ENCODE data around the gene BNIPL.

The BNIPL gene

GRCh38 chr1:151050051-151050688 is 13.8 kb downstream of the BNIPL start:
- no peak for TF ChIP-seq CTCF (IDR thresholded peaks at IDR 0.05)

GRCh38 chr1:151051356-151052009 is 15.1 kb downstream of the BNIPL start:
- TF ChIP-seq CTCF (IDR thresholded peaks at IDR 0.05): no peak

- TF ChIP-seq CTCF (IDR thresholded peaks at IDR 0.05): no peak
These were observed 18.7 kb downstream of the BNIPL start for GRCh38 chr1:151054971-151055547.

- TF ChIP-seq CTCF (IDR thresholded peaks at IDR 0.05): no peak
These were observed 19.2 kb downstream of the BNIPL start for GRCh38 chr1:151055581-151055980.

GRCh38 chr1:151056149-151056548 is 19.8 kb downstream of the BNIPL start:
- no peak for TF ChIP-seq CTCF (IDR thresholded peaks at IDR 0.05)

- no peak for TF ChIP-seq CTCF (IDR thresholded peaks at IDR 0.05)
These were observed 22.3 kb downstream of the BNIPL start for GRCh38 chr1:151058692-151059091.

GRCh38 chr1:151059109-151060006 is 23.0 kb downstream of the BNIPL start, which contains the start of gene CDC42SE1:
Gene CDC42SE1, minus strand, starts transcription at chr1:151059622. Its CDS starts 3,892 bp downstream, at chr1:151055730.
- peak; percentile 86; the same call in 1 of the 2 replicates for TF ChIP-seq CTCF (IDR thresholded peaks at IDR 0.05)
